ENCODE results near the gene C3orf33. TPM values are rescaled to one million over a fixed set of nuclear protein-coding genes. Genes with fewer than 3 reads are reported as not detected.
"Not testable (repeated sequence)": the region's sequence is repeated elsewhere in the genome, so short reads cannot be mapped to it uniquely, and the experiment has no call there.

The C3orf33 gene
- total RNA-seq, 1 donor from 2014 or later = 5.1 TPM

- TF ChIP-seq CTCF (IDR thresholded peaks at IDR 0.05) = no peak
- Mint-ChIP-seq H3K4me3 (ENCODE audit: unreplicated experiment) (no peak overlapping the region), H3K36me3 (ENCODE audit: low read depth) (peaks cover 4% of the 10 kb centered on the region), H3K27ac (ENCODE audit: unreplicated experiment) (peak overlapping the region; percentile 43), H3K27me3 (ENCODE audit: low read depth) (no peaks in the 10 kb centered on the region), H3K9me3 (ENCODE audit: low read depth) (no peaks in the 10 kb centered on the region), H3K4me1 (ENCODE audit: low read depth) (peaks cover 61% of the 10 kb centered on the region)
- DNase-seq (ENCODE audit: low spot score) = no peak
Observed at GRCh38 chr3:155847993-155848392, 41.9 kb upstream of the C3orf33 start.

- Mint-ChIP-seq H3K9me3 (ENCODE audit: low read depth) (no peaks in the 10 kb centered on the region), H3K36me3 (ENCODE audit: low read depth) (peaks cover 4% of the 10 kb centered on the region), H3K27ac (ENCODE audit: unreplicated experiment) (peak overlapping the region; percentile 27), H3K4me1 (ENCODE audit: low read depth) (peaks cover 45% of the 10 kb centered on the region), H3K27me3 (ENCODE audit: low read depth) (no peaks in the 10 kb centered on the region), H3K4me3 (ENCODE audit: unreplicated experiment) (no peak overlapping the region)
- TF ChIP-seq CTCF (IDR thresholded peaks at IDR 0.05) = no peak
- no peak for DNase-seq (ENCODE audit: low spot score)
Observed at GRCh38 chr3:155846119-155846518, 40.0 kb upstream of the C3orf33 start.

GRCh38 chr3:155843569-155843968 lies 37.5 kb upstream of the C3orf33 start:
- peaks cover 31% of the 10 kb centered on the region for H3K4me1 Mint-ChIP-seq (ENCODE audit: low read depth)
- H3K36me3 Mint-ChIP-seq (ENCODE audit: low read depth) = peaks cover 4% of the 10 kb centered on the region
- no peaks in the 10 kb centered on the region for H3K27me3 Mint-ChIP-seq (ENCODE audit: low read depth)
- no peak overlapping the region for H3K4me3 Mint-ChIP-seq (ENCODE audit: unreplicated experiment)
- no peak for TF ChIP-seq CTCF (IDR thresholded peaks at IDR 0.05)
- DNase-seq (ENCODE audit: low spot score) = no peak
- no peak overlapping the region for H3K27ac Mint-ChIP-seq (ENCODE audit: unreplicated experiment)
- no peaks in the 10 kb centered on the region for H3K9me3 Mint-ChIP-seq (ENCODE audit: low read depth)

GRCh38 chr3:155835341-155836071 lies 29.4 kb upstream of the C3orf33 start:
- H3K4me3 Mint-ChIP-seq (ENCODE audit: unreplicated experiment) = no peak overlapping the region
- peaks cover 6% of the 10 kb centered on the region for H3K4me1 Mint-ChIP-seq (ENCODE audit: low read depth)
- H3K27ac Mint-ChIP-seq (ENCODE audit: unreplicated experiment) = no peak overlapping the region

GRCh38 chr3:155828490-155829098 lies 22.5 kb upstream of the C3orf33 start:
- not testable (repeated sequence) for H3K36me3 Mint-ChIP-seq (ENCODE audit: low read depth); H3K4me1 Mint-ChIP-seq (ENCODE audit: low read depth); H3K9me3 Mint-ChIP-seq (ENCODE audit: low read depth); H3K27ac Mint-ChIP-seq (ENCODE audit: unreplicated experiment); H3K4me3 Mint-ChIP-seq (ENCODE audit: unreplicated experiment); H3K27me3 Mint-ChIP-seq (ENCODE audit: low read depth); DNase-seq (ENCODE audit: low spot score)

More at GRCh38 chr3:155835341-155836071, 29.4 kb upstream of the C3orf33 start:
- no peak for DNase-seq (ENCODE audit: low spot score)
- no peaks in the 10 kb centered on the region for H3K9me3 Mint-ChIP-seq (ENCODE audit: low read depth)
- TF ChIP-seq CTCF (IDR thresholded peaks at IDR 0.05) = no peak
- H3K36me3 Mint-ChIP-seq (ENCODE audit: low read depth) = no peaks in the 10 kb centered on the region
- no peaks in the 10 kb centered on the region for H3K27me3 Mint-ChIP-seq (ENCODE audit: low read depth)
